ENCODE data around the gene KATNA1.

DNA sequence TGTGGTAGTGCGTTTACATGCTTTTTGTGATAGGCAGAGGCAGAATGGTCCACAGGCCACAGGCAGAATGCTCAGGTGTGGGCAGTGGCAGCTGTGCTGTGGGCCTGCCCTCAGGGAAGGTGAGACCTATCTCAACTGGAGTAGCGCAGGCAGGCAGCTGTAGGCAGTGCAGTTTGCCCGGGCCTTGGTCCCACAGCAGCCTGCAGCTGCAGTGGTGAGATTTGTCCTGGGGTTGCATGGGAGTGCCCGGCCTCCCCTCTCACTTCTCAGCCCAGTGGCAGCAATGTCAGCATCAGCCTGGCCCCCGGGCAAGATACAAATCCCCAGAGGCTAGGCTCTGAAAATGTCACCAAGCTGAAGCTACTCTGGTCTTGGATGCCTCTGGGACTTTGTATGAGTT, 96.6 kb downstream of the KATNA1 start:
- TF ChIP-seq EZH2phosphoT487 (IDR thresholded peaks at IDR 0.05; ENCODE audit: low read depth, severe bottlenecking, unreplicated experiment), result no peak
- TF ChIP-seq CTCF (IDR thresholded peaks at IDR 0.05; ENCODE audit: poor library complexity), result no peak
- no peak for TF ChIP-seq EZH2 (IDR thresholded peaks at IDR 0.05; ENCODE audit: borderline replicate concordance)
